IPS-20b (cell line): ENCODE measurements around the gene XKR3.

Experiments used
- H3K27ac ChIP-seq: one replicate; pipeline ENCODE4 v1.5.1; 2013; ENCODE audit warnings: low read length
- H3K27me3 ChIP-seq: 2 replicates; pipeline ENCODE4 v1.6.1; 2013; ENCODE audit warnings: mild to moderate bottlenecking, low read length, inconsistent platforms; ENCODE audit not compliant: insufficient read depth
- H3K36me3 ChIP-seq: 2 replicates; pipeline ENCODE4 v1.6.1; 2013; ENCODE audit warnings: low read depth, mild to moderate bottlenecking, inconsistent platforms, low read length, moderate library complexity; ENCODE audit not compliant: insufficient read depth
- H3K4me1 ChIP-seq: 2 replicates; pipeline ENCODE4 v1.6.1; 2013; ENCODE audit warnings: mild to moderate bottlenecking, control low read depth, inconsistent platforms, low read length, moderate library complexity; ENCODE audit not compliant: insufficient read depth
- H3K4me3 ChIP-seq: 2 replicates; pipeline ENCODE4 v1.5.1; 2013; ENCODE audit warnings: mild to moderate bottlenecking, low read length, inconsistent platforms
- H3K9ac ChIP-seq: 2 replicates; pipeline ENCODE4 v1.6.1; 2013; ENCODE audit warnings: low read depth, mild to moderate bottlenecking, inconsistent platforms, low read length, moderate library complexity
- H3K9me3 ChIP-seq: 2 replicates; pipeline ENCODE4 v1.6.1; 2013; ENCODE audit warnings: mild to moderate bottlenecking, low read depth, low read length, inconsistent platforms; ENCODE audit not compliant: insufficient read depth

Gene XKR3

GRCh38 chr22:16831257-16831656, 6.0 kb upstream of the XKR3 start:
- H3K27ac ChIP-seq = no peak overlapping the region
- H3K4me3 ChIP-seq = no peak overlapping the region
- H3K27me3 ChIP-seq = no peaks in the 10 kb centered on the region
- H3K36me3 ChIP-seq = no peaks in the 10 kb centered on the region
- no peaks in the 10 kb centered on the region for H3K9me3 ChIP-seq
- H3K9ac ChIP-seq = no peak overlapping the region
- no peaks in the 10 kb centered on the region for H3K4me1 ChIP-seq

GRCh38 chr22:16829985-16830384, 4.8 kb upstream of the XKR3 start:
- H3K27me3 ChIP-seq = no peaks in the 10 kb centered on the region
- no peaks in the 10 kb centered on the region for H3K9me3 ChIP-seq
- peaks cover 7% of the 10 kb centered on the region for H3K4me1 ChIP-seq
- H3K9ac ChIP-seq = no peak overlapping the region
- no peaks in the 10 kb centered on the region for H3K36me3 ChIP-seq
- no peak overlapping the region for H3K4me3 ChIP-seq
- H3K27ac ChIP-seq = no peak overlapping the region

DNA sequence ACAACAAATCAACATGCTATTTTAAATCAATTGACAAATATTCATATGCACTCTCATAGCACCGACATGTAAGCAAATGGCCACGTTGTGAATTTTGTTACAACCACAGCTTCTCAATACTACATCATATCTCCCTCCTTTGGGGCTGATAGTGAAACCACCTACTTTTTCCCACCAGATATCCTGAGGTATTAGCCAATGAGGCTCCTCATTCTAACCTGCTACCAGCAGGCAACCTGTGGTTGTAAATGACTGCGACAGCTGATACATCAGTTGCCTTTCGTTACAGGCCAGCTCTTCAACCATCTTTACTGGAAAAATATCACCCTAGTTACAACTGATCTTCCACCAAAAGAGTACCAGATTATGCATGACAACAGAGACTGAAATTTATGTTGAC, 3.7 kb upstream of the XKR3 start:
- no peaks in the 10 kb centered on the region for H3K36me3 ChIP-seq
- no peak overlapping the region for H3K4me3 ChIP-seq
- H3K4me1 ChIP-seq = peaks cover 11% of the 10 kb centered on the region
- no peaks in the 10 kb centered on the region for H3K9me3 ChIP-seq
- H3K9ac ChIP-seq = no peak overlapping the region
- no peak overlapping the region for H3K27ac ChIP-seq
- no peaks in the 10 kb centered on the region for H3K27me3 ChIP-seq

GRCh38 chr22:16827506-16827905, 2.3 kb upstream of the XKR3 start:
- Histone ChIP-seq H3K27me3 (no peaks in the 10 kb centered on the region), H3K9me3 (no peaks in the 10 kb centered on the region), H3K36me3 (no peaks in the 10 kb centered on the region), H3K27ac (no peak overlapping the region), H3K4me1 (peaks cover 11% of the 10 kb centered on the region), H3K9ac (no peak overlapping the region), H3K4me3 (no peak overlapping the region)

- no peaks in the 10 kb centered on the region; the same call in 1 of the 2 replicates for H3K9me3 ChIP-seq
- no peaks in the 10 kb centered on the region for H3K27me3 ChIP-seq
- H3K27ac ChIP-seq = no peak overlapping the region
- H3K9ac ChIP-seq = no peak overlapping the region
- H3K4me1 ChIP-seq = no peaks in the 10 kb centered on the region
- H3K36me3 ChIP-seq = no peaks in the 10 kb centered on the region
- H3K4me3 ChIP-seq = no peak overlapping the region
These were observed 6.0 kb downstream of the XKR3 start for GRCh38 chr22:16819249-16819648.

DNA sequence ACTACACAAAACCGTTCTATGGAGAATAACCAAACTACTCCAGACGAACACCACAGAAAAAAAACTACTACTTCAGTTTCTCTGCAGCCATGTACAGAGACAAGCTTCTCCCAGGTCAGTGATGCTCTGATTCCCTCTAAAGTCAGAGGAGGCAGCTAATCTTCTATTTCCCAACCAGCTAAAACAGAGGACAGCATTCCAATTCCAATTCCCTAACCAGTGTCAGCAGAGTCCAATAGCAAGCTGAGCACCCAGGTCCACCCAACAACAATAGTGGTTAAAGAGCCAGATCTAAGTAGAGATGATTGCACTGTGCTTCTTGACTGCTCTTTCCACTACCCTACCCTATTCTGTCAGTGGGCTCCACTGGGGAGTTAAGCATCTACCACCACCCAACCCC, 6.7 kb downstream of the XKR3 start:
- no peaks in the 10 kb centered on the region; the same call in 1 of the 2 replicates for H3K9me3 ChIP-seq
- H3K4me1 ChIP-seq = no peaks in the 10 kb centered on the region
- H3K27ac ChIP-seq = no peak overlapping the region
- H3K9ac ChIP-seq = no peak overlapping the region
- H3K27me3 ChIP-seq = no peaks in the 10 kb centered on the region
- H3K4me3 ChIP-seq = no peak overlapping the region
- no peaks in the 10 kb centered on the region for H3K36me3 ChIP-seq

- H3K27me3 ChIP-seq = no peaks in the 10 kb centered on the region
- H3K27ac ChIP-seq = no peak overlapping the region
- H3K4me3 ChIP-seq = no peak overlapping the region
- H3K36me3 ChIP-seq = no peaks in the 10 kb centered on the region
- no peaks in the 10 kb centered on the region for H3K4me1 ChIP-seq
- no peak overlapping the region for H3K9ac ChIP-seq
- H3K9me3 ChIP-seq = no peaks in the 10 kb centered on the region; the same call in 1 of the 2 replicates
These were observed 10.1 kb downstream of the XKR3 start for GRCh38 chr22:16815073-16815472.

DNA sequence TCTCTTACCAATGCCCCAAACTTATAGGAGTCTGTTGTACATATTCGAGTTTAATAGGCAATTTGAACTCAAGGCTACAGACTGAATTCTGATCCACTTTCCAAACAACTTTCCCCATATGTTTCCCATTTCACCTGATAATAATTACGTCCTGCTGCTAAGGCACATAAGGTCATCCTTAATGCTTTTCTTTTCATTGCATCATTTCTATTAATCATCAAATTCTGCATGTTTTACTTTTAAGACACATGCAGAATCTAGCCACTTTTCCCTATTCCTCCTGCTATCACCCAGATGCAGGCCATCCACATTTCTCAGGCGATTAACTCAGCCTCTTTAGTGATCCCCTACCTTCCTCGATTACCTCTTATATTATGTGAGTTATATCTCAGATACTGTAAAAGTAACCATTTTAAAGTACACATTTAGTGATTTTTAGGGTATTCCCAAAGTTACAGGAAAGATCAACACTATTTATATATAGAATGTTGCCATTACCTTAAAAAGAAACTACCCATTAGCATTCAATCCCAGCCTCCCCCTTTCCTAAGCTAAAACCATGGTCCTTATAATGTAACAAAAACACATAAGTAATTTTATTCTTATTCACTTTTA, 14.9 kb downstream of the XKR3 start:
- no peaks in the 10 kb centered on the region for H3K27me3 ChIP-seq
- H3K36me3 ChIP-seq = no peaks in the 10 kb centered on the region
- no peak overlapping the region for H3K4me3 ChIP-seq
- no peaks in the 10 kb centered on the region for H3K9me3 ChIP-seq
- no peak overlapping the region for H3K27ac ChIP-seq
- H3K9ac ChIP-seq = no peak overlapping the region
- H3K4me1 ChIP-seq = peaks cover 25% of the 10 kb centered on the region

GRCh38 chr22:16808744-16809143, 16.5 kb downstream of the XKR3 start:
- Histone ChIP-seq H3K9me3 (no peaks in the 10 kb centered on the region), H3K4me3 (no peak overlapping the region), H3K36me3 (no peaks in the 10 kb centered on the region), H3K27me3 (no peaks in the 10 kb centered on the region), H3K4me1 (peaks cover 25% of the 10 kb centered on the region), H3K27ac (no peak overlapping the region), H3K9ac (no peak overlapping the region)

- H3K27ac ChIP-seq = no peak overlapping the region
- no peaks in the 10 kb centered on the region for H3K9me3 ChIP-seq
- H3K4me1 ChIP-seq = peaks cover 25% of the 10 kb centered on the region
- no peaks in the 10 kb centered on the region for H3K27me3 ChIP-seq
- peak overlapping the region; percentile 47; the same call in 1 of the 2 replicates for H3K9ac ChIP-seq
- H3K36me3 ChIP-seq = no peaks in the 10 kb centered on the region
- peak overlapping the region; percentile 22; the same call in 1 of the 2 replicates for H3K4me3 ChIP-seq
These were observed 18.1 kb downstream of the XKR3 start for GRCh38 chr22:16807109-16807508.

GRCh38 chr22:16806401-16806800, 18.8 kb downstream of the XKR3 start:
- Histone ChIP-seq H3K27me3 (no peaks in the 10 kb centered on the region), H3K36me3 (no peaks in the 10 kb centered on the region), H3K9ac (no peak overlapping the region), H3K27ac (no peak overlapping the region), H3K4me3 (no peak overlapping the region), H3K9me3 (no peaks in the 10 kb centered on the region), H3K4me1 (peaks cover 25% of the 10 kb centered on the region)

DNA sequence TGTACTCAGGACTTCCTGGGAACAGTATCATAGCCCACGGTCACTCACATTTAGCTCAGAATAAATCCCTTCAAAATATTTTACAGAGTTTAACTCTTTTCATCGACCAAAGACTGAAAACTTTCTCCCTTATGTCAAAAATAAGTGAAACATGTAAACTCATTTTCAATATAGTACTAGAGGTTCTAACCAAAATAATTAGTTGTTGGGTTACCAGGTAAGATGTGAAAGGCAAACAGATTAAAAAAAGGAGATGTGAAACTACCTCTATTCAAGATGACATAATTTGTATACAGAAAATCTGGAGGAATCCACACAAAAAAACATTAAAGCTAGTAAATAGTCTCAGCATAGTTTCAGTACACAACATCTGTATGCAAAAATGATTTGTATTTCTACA, 20.3 kb downstream of the XKR3 start:
- no peaks in the 10 kb centered on the region for H3K36me3 ChIP-seq
- no peak overlapping the region for H3K9ac ChIP-seq
- H3K27ac ChIP-seq = no peak overlapping the region
- no peaks in the 10 kb centered on the region for H3K27me3 ChIP-seq
- H3K4me1 ChIP-seq = peaks cover 25% of the 10 kb centered on the region
- no peak overlapping the region for H3K4me3 ChIP-seq
- no peaks in the 10 kb centered on the region for H3K9me3 ChIP-seq
